SK-N-SH treated with all-trans-retinoic acid at 6 μM for 48 hours (cell line): ENCODE results near the gene WWC2.

Experiments
- ATAC-seq: fragments of 200-7000 bp; cut with Tn5 transposase; 3 replicates; pipeline ENCODE4 v1.9.1; 2020; ENCODE audit warnings: mild to moderate bottlenecking, moderate library complexity
- ARNTL ChIP-seq: fragments of 450-650 bp; formaldehyde crosslinking; IDR thresholded peaks from 2 replicates; pipeline ENCODE4 v1.5.0; 2020; ENCODE audit warnings: low read depth, mild to moderate bottlenecking, moderate library complexity, borderline replicate concordance
- BACH2 ChIP-seq: fragments of 250-450 bp; sonication (Bioruptor Pico); IDR thresholded peaks from 2 replicates; pipeline ENCODE4 v1.9.0; 2021; ENCODE audit warnings: mild to moderate bottlenecking, borderline replicate concordance
- CSDC2 ChIP-seq: fragments of 250-450 bp; sonication (Bioruptor Pico); IDR thresholded peaks from 2 replicates; pipeline ENCODE4 v1.5.0; 2020; ENCODE audit warnings: mild to moderate bottlenecking, moderate library complexity
- CSRNP3 ChIP-seq: fragments of 250-450 bp; sonication (Bioruptor Pico); IDR thresholded peaks from 2 replicates; pipeline ENCODE4 v1.5.1; 2021; ENCODE audit warnings: mild to moderate bottlenecking, moderate library complexity
- ESRRG ChIP-seq: fragments of 250-450 bp; sonication (Bioruptor Pico); IDR thresholded peaks from 2 replicates; pipeline ENCODE4 v1.6.1; 2021; ENCODE audit warnings: mild to moderate bottlenecking
- ISL1 ChIP-seq: fragments of 250-450 bp; sonication (Bioruptor Pico); IDR thresholded peaks from 2 replicates; pipeline ENCODE4 v2.1.2; 2022; ENCODE audit warnings: mild to moderate bottlenecking, moderate library complexity
- POU6F1 ChIP-seq: fragments of 250-450 bp; sonication (Bioruptor Pico); IDR thresholded peaks from 2 replicates; pipeline ENCODE4 v1.8.0; 2021; ENCODE audit warnings: low read depth, mild to moderate bottlenecking, moderate library complexity, borderline replicate concordance
- PPARA ChIP-seq: fragments of 250-450 bp; sonication (Bioruptor Pico); IDR thresholded peaks from 2 replicates; pipeline ENCODE4 v1.5.0; 2020; ENCODE audit warnings: mild to moderate bottlenecking, borderline replicate concordance
- SNAI2 ChIP-seq: fragments of 250-450 bp; sonication (Bioruptor Pico); IDR thresholded peaks from 2 replicates; pipeline ENCODE4 v1.5.0; 2020; ENCODE audit warnings: mild to moderate bottlenecking, moderate library complexity
- TOX ChIP-seq: fragments of 250-450 bp; sonication (Bioruptor Pico); IDR thresholded peaks from 2 replicates; pipeline ENCODE4 v1.8.0; 2021; ENCODE audit warnings: mild to moderate bottlenecking, moderate library complexity, borderline replicate concordance
- TSHZ2 ChIP-seq: fragments of 250-450 bp; sonication (Bioruptor Pico); IDR thresholded peaks from 2 replicates; pipeline ENCODE4 v1.5.0; 2020; ENCODE audit warnings: mild to moderate bottlenecking, moderate library complexity
- ZC3H10 ChIP-seq: fragments of 250-450 bp; sonication (Bioruptor Pico); IDR thresholded peaks from 2 replicates; pipeline ENCODE4 v1.5.1; 2021; ENCODE audit warnings: mild to moderate bottlenecking, moderate library complexity
- ZFP3 ChIP-seq: fragments of 250-450 bp; sonication (Bioruptor Pico); IDR thresholded peaks from 2 replicates; pipeline ENCODE4 v1.5.0; 2020; ENCODE audit warnings: mild to moderate bottlenecking, moderate library complexity
- ZFP30 ChIP-seq: fragments of 450-650 bp; formaldehyde crosslinking; IDR thresholded peaks from 2 replicates; pipeline ENCODE4 v1.5.0; 2022; ENCODE audit warnings: mild to moderate bottlenecking, moderate library complexity
- ZNF565 ChIP-seq: fragments of 450-650 bp; formaldehyde crosslinking; conservative IDR thresholded peaks from 2 replicates; pipeline ENCODE4 v1.5.0; 2020; ENCODE audit warnings: low read depth, mild to moderate bottlenecking, moderate library complexity
- ZNF70 ChIP-seq: fragments of 450-650 bp; formaldehyde crosslinking; IDR thresholded peaks from 2 replicates; pipeline ENCODE4 v1.5.0; 2020; ENCODE audit warnings: mild to moderate bottlenecking, moderate library complexity
- ZNF8 ChIP-seq: fragments of 450-650 bp; formaldehyde crosslinking; IDR thresholded peaks from 2 replicates; pipeline ENCODE4 v1.5.0; 2020; ENCODE audit warnings: mild to moderate bottlenecking, moderate library complexity

The WWC2 gene

GRCh38 chr4:183356931-183357675, 258.0 kb downstream of the WWC2 start:
- no peak for TF ChIP-seq ISL1 (CRISPR knock-in tag)
- no peak for TF ChIP-seq ZC3H10 (CRISPR knock-in tag)
- no peak for TF ChIP-seq TSHZ2
- no peak for TF ChIP-seq ARNTL (CRISPR knock-in tag)
- no peak for TF ChIP-seq ESRRG
- ATAC-seq = no peak

- ATAC-seq = no peak
- TF ChIP-seq CSDC2 (CRISPR knock-in tag) (no peak), ZNF8 (CRISPR knock-in tag) (no peak), ZNF565 (CRISPR knock-in tag) (no peak), PPARA (CRISPR knock-in tag) (no peak), ZFP3 (CRISPR knock-in tag) (no peak), ARNTL (CRISPR knock-in tag) (no peak), ZFP30 (CRISPR knock-in tag) (no peak)
Measured at GRCh38 chr4:183358215-183358755, 259.2 kb downstream of the WWC2 start.

- TF ChIP-seq TOX (peak; percentile 61; the same call in 1 of the 2 replicates), BACH2 (CRISPR knock-in tag) (no peak)
- peak; percentile 72 for ATAC-seq
Measured at GRCh38 chr4:183360161-183360919, 261.3 kb downstream of the WWC2 start.

- TF ChIP-seq ZFP3 (CRISPR knock-in tag) (no peak), CSDC2 (CRISPR knock-in tag) (no peak), TOX (no peak), ZNF565 (CRISPR knock-in tag) (no peak), SNAI2 (CRISPR knock-in tag) (no peak), BACH2 (CRISPR knock-in tag) (no peak), TSHZ2 (no peak), ZNF70 (CRISPR knock-in tag) (no peak), ESRRG (no peak), POU6F1 (no peak), CSRNP3 (CRISPR knock-in tag) (no peak), ZC3H10 (CRISPR knock-in tag) (no peak)
Measured at GRCh38 chr4:183362036-183362435, 263.0 kb downstream of the WWC2 start.

More at GRCh38 chr4:183362036-183362435, 263.0 kb downstream of the WWC2 start:
- no peak for ATAC-seq
